ENCODE data around the gene PPP1R3A.
"Not testable (repeated sequence)": the region's sequence is repeated elsewhere in the genome, so short reads cannot be mapped to it uniquely, and the experiment has no call there.

The PPP1R3A gene, protein sequence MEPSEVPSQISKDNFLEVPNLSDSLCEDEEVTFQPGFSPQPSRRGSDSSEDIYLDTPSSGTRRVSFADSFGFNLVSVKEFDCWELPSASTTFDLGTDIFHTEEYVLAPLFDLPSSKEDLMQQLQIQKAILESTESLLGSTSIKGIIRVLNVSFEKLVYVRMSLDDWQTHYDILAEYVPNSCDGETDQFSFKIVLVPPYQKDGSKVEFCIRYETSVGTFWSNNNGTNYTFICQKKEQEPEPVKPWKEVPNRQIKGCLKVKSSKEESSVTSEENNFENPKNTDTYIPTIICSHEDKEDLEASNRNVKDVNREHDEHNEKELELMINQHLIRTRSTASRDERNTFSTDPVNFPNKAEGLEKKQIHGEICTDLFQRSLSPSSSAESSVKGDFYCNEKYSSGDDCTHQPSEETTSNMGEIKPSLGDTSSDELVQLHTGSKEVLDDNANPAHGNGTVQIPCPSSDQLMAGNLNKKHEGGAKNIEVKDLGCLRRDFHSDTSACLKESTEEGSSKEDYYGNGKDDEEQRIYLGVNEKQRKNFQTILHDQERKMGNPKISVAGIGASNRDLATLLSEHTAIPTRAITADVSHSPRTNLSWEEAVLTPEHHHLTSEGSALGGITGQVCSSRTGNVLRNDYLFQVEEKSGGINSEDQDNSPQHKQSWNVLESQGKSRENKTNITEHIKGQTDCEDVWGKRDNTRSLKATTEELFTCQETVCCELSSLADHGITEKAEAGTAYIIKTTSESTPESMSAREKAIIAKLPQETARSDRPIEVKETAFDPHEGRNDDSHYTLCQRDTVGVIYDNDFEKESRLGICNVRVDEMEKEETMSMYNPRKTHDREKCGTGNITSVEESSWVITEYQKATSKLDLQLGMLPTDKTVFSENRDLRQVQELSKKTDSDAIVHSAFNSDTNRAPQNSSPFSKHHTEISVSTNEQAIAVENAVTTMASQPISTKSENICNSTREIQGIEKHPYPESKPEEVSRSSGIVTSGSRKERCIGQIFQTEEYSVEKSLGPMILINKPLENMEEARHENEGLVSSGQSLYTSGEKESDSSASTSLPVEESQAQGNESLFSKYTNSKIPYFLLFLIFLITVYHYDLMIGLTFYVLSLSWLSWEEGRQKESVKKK

DNA sequence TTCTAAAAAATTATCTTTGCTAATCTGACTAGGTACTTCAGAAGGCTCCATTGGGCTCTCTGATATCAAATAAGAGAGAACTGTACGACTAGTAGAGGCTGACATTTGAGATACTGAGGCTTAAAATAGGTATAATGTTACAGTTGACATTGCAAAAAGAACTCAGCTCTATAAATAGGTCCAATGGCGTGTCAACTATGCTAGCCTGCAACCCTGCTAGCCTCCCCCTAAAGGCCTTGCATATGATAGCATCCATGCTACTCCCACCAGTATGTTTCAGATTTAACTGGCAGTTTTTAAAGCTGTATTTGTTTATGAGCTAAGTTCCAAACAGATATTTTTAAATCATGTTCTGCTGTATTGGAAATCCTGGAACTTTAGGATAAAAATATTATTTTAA lies at the start of gene PPP1R3A:
TSS of gene PPP1R3A (minus strand) at position 64 of the 400 bp plus-strand sequence. CDS start at position 51, 13 bp downstream.
- DNase-seq: no peak

DNA sequence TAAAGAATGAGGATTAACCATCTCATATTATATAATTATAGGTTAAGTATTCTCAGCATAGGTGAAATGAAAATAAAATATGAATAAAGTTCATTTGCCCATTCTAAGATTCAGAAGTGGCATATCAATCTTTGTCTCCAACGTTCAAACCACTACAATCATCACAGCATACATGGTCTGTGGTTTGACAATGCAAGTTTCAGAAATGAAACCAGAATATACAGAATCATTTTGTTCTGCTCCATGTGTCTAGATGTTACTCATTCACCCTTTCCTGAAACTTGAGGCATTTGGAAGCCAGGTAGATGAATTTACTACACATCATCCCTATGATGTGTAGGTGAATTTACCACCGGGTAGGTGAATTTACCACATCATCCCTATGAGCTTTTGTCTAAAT lies 44.5 kb upstream of the PPP1R3A start:
- no peak for DNase-seq

DNA sequence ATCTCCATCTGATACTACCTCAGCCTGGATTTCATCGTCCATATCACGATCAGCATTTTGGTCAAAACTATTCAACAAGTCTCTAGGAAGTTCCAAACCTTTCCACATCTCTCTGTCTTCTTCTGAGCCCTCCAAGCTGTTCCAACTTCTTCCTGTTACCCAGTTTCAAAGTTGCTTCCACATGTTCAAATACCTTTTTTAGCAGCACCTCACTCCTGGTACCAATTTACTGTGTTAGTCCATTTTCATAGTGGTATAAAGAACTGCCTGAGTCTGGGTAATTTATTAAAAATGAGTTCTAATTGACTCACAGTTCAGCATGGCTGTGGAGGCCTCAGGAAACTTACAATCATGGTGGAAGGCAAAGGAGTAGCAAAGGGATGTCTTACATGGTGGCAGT lies 41.1 kb upstream of the PPP1R3A start:
- no peak for DNase-seq

DNA sequence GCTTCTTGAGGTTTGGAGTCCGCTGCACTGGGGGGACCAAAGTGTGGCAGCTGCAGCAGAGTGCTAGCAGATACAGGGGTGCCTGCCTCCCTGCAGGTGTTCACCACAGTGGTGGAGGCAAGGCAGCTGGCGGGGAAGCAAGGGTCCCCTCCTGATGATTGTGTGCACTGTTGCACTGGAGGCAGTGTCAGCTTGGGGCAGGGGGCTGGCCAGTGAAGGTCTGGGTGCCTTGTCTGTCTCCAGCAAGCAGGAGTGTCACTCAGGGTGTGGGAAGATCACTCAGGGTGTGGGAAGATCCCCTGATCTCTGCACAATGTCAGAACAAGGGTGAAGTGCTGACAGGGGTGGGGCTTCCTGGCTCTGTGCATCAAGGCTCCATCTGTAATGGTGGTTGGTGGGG lies 36.3 kb upstream of the PPP1R3A start:
- DNase-seq: no peak

DNA sequence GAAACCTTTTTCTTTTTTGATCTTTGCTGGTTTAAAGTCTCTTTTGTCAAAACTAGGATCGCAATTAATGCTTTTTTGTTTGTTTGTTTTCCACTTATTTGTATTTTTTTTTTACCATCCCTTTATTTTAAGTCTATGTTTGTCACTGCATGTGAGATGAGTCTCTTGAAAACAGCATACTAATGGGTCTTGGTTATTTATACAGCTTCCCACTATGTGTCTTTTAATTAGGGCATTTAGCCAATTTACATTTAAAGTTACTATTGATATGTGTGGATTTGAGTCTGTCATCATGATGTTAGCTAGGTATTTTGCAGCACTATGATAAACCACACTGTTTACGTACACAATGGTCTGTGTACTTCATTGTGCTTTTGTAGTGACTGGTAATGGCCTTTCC lies 34.7 kb upstream of the PPP1R3A start:
- no peak for DNase-seq

DNA sequence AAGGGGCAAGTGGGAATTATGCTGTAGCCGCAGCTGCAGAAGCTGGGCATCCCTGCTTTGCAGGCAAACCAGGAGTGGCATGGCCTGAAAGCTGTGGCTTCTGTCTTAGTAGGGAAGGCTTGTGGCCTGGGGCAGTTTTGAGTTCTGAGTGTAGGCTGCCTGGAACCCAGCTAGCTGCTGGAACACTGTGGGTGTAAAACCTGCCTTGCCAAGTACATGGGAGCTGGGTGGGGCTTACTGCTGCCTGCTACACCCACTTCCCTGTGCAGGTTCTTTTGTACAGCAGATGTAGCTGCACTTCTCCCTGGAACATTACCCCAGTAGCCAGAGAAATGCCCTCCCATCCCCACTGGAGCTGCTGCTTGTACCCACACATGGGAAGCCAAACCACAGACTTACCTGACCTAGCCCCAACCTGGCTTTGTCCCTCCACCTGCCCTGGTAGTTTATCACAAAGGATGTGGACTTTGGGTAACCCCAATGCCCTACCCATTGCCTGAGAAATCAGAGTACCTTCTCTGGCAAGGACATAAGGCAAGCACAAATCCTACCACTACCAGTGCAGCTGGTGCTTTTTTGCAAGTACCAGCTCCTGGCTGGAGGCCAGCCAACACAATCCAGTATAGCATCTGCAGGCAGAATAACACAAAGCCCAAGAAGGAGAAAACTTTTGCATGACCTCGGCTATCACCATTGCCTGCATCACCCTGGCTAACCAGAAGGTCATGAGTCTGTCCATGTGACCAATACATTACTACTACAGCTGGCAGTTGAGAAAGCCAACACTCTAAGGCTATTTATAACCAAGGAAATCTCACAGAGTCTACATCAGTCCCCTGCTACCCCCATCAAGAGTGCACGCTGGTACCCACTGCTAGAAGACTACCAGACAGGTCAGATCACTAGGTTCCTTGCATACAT lies 26.5 kb upstream of the PPP1R3A start:
- no peak for DNase-seq

DNA sequence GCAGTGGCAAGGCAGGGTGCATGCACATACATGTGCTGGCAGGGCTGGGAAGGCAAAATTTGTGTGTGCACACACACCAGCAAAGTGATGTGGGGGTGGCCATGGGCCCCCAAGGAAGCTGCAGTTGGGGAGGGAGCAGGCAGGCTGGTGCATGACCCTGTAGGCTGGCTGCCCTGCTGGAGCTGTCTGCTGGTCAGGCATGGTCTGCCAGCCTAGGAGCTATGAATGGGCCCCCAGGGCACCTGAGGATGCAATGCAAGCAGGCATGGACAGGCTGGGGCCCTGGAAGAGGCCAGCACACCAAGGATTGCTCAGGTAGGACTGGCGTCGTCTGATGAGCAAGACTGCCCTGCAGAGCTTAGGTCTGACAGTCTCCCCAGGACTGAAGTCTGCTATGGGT lies 18.2 kb upstream of the PPP1R3A start:
- no peak for DNase-seq

DNA sequence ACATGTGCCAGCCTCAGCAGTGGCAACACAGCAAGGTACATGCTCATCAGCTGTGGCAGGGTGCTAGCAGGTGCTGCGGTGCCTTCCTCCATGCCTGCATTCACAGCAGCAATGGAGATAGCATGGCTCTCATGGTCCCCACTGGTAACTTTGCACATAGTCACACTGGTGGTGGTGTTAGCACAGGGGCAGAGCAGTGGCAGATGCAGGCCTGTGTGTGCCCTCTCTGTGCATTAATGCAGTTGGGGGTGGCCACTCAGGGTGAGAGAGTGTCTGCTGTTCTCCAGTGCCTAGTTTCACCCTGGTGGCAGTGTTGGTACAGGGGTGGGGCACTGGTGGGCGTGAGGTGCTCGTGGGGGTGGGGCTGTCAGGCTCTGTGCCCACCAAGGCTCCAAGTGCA lies 17.7 kb upstream of the PPP1R3A start:
- DNase-seq: no peak

DNA sequence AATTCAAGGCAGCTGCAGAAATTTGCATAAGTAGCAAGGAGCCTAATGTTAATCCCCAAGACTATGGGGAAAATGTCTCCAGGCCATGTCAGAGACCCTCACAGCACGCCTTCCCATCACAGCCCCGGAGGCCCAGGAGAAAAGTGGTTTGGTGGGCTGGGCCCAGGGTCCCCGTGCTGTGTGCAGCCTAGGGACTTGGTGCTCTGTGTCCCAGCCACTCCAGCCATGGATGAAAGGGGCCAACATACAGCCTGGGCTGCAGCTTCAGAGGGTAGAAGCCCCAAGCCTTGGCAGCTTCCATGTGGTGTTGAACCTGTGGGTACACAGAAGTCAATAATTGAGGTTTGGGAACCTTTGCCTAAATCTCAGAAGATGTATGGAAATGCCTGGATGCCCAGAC lies 10.6 kb upstream of the PPP1R3A start:
- DNase-seq: not testable (repeated sequence)

DNA sequence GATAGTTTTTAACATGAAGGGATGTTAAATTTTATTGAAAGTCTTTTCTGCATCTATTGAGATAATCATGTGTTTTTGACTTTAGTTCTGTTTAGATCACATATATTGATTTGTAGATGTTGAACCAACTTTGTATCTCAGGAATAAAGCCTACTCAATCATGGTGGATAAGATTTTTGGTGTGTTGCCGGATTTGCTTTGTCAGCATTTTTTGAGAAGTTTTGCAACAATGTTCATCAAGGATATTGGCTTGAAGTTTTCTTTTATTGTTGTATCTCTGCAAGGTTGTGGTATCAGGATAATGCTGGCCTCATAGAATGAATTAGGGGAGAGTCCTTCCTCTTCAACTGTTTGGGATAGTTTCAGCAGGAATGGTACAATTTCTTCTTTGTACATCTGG lies 9.3 kb upstream of the PPP1R3A start:
- no peak for DNase-seq

DNA sequence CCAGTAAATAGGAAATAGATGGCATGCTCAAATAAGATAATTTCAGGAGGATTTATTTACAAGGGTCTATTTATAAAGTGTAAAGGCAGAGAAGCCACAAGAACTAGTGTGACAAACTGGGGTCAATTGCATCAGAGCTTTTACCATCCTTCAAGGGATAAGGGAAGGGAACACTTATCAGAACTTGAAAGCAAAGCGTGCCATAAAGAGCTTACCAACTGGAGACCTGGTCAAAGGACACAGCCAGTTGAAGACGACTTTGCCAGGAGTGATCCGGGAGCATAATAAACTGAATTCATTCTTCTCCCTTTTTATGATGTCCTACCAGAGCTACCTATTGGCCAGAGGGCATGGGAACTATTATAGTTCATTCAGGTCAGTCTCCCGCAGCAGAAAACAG lies 3.2 kb upstream of the PPP1R3A start:
- no peak for DNase-seq

DNA sequence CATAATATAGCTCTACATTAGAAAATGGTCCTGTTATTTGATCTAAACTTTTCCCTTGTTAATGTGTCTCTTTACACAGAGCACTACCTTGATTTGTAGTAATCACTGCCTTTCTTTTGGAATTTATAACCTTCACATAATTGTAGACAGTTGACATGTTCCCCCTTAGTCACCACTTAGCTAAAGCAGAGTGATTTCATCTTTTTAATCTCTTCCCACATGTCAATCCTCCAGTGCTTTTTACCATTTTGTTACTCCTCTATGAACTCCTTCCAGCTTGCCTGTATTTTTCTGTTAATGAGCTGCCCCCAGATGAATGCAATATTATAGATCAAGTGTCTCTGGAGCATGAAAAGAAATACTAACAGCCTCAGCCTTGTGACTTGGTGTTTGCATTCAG lies 2.6 kb upstream of the PPP1R3A start:
- DNase-seq: no peak

DNA sequence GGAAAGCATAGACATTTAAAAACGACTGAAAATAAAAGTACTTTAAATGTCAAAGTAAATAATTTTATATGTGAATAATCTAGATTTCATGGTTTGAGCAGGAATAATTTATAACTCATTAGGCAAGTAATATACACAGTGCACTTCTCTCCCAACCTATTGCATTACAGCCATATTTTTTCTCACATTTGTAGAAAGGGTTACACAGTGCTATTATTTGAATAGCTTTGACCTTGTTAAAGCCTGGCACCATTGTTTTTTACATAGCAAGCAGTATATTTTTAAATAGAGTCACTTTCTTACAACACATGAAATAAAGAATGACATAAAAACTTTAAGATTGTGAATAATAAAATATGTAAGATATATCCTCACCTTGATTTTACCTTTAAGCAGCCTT lies 969 bp downstream of the PPP1R3A start:
- no peak for DNase-seq

DNA sequence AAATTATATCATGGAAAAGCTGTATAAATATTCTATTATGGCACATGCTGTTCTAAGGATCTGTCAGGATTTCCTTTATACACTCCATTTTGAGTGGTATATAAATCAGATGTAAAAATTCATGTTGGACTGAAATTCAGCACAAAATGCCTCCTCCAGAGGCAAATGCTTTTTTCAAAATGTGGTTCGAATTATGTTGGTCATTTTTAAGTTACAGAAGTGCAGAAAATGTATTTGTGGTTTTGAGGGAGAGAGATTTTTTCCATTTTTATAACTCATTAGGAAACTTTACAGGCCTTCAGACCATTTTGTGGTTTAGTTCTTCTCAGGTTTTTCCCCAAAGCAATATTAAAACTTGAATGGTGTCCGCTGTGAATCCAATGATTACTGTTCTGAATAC lies 2.9 kb downstream of the PPP1R3A start:
- no peak for DNase-seq

DNA sequence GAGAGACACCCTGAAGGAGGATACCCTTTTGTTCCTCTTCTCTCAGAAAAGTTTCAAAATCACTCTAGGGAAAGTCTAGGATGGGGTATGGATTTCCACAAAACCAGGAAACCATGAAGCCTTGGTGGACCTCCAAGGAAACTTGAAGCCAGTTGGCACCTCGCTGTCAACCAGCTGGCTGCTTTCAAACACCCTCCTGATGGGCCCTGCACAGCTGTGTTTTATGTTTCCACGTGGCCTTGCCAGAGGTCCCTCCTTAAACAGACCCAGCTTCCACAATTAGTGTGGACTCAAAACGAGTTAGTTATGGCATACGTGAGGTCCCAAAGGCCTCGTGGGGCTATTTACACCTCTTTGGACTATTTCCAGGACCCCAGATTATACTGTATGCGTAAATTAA lies 5.9 kb downstream of the PPP1R3A start:
- no peak for DNase-seq

DNA sequence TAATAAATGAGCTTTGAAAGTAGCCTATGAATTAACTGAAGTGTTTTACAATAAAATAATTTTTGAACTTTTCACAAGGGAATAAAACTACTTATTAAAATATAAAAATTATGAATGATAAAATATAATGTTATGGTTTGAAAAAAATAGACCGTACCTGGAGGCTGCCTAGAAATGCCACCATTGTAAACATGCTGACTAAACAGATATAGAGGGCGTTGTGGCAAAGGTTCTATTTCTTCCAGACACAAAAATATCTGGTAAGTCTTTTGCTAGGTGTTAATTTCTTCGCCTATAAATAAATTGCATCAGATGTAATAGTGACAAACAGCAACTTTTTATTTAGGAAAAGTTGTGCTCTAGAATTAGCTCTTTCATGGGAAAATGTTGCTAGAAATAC lies 11.2 kb downstream of the PPP1R3A start:
- DNase-seq: no peak

DNA sequence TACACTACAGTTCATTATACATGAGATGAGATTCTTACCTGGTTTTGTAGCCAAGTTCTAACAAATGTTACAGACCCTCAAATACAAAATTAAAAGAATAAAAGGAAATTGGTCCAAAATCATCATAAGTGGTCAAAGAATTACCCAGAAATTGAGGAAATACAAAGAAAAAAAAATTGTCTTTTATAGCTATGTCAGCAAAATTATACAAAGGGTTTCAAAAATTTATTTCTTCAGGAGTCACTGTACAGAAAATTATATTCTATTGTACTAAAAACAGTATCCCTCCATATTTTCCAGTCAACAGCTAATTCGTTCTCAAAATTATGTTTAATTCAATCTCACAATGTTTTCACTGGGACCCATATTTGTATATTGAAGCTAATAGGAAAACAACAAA lies 14.3 kb downstream of the PPP1R3A start:
- no peak for DNase-seq

DNA sequence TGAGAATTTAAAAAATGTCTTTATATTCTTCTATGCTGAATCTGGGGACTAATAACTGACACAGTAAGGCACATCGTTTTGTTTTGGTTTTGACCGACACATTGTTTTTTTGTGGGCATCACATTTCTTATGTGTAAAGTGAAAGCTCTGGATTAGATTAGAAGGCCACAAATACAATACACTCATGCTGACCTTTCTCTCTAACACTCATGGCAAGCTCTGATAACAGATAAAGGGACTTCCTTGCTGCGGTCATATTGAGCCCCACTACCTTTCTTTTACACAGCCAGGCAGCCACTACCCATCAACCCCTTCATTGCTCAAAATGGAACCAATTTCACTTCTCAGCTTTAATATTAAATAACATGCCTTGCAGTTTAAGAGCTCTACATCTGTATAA lies 26.0 kb downstream of the PPP1R3A start:
- DNase-seq: no peak

DNA sequence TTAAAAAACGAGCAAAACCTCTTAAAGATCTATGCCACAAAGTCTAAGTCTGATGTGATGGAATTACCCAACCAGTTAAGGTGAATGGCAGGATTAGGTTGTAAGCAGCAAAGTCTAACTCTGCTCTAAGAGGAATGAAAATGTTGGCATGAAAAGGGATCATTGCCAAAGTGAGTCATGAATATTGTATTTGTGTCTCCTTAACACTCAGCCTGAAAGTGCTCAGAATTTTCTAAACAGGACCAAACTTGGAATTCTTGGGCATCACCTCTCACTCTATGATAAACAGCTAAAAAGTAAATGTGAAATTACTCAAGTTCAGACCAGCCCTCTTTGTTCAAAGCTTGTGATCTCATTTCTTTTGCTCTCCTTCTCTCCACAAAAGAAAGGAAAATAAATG lies 27.0 kb downstream of the PPP1R3A start:
- no peak for DNase-seq

DNA sequence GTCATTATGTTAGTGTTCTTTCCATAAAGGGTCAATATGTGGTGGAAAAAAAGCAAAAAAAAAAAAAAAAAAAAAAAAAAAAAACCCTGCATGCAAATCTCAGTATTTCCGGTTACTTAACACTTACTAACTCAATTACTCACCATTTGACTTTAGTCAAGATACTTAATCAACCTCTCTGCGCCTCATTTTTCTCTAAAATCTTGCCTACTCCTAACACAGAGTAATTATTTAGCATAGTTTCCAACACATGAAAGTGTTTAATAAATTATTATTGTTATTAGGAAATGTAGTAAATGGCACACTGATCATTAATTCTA lies 27.8 kb downstream of the PPP1R3A start:
- DNase-seq: no peak

DNA sequence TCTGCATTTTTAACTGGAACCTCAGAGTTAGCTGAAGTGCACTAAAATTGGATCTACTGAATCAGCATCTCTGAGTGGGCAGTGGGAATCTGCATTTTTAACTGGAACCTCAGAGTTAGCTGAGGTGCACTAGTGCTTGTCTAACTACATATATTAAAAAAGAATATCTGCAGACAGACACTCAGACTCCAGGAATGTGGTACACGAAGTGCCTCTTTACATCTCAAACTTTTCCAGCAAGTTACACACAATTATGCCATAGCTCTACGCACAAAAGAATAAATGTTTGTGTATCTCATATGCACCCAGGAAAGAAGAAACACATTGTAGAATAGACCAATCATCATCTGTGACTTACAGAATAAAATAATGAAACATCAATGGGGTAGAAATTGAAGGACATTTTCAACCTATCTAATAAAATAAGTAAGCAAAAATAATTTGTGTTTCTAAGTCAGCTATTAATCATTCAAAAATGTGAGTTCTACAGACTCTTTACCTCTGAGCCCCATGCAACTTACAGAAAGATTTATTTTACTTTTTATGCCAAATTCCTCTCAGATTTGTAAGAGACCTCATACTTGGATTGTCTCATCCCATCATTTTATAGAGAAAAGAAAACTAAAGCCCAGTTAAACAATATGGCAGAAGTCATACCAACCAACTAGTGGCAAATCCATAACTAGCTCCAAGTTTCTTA lies 28.3 kb downstream of the PPP1R3A start:
- DNase-seq: no peak

DNA sequence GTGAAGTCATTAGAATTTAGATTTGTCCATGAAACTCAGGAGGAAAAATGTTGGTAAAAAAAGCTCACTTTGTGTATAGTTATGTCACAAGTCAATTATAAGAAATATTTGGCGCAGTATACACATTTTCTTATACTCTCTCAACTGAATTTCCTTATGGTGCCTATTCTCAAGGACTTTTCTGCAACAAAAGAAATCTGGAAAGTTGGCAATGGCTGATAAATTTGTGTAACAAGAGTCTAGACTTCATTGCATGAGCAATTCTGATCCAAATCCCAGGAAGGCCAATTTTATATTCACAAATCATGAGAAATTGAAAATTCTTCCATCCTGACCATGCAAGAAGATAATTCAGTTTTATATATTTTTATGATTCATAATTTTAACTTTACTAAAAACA lies 35.7 kb downstream of the PPP1R3A start:
- DNase-seq: no peak
